NCI-H226 (cell line): ENCODE measurements around the gene SENP8.

ENCODE experiments used
- DNase-seq: peaks from one replicate; pipeline ENCODE4 v3.0.0-alpha.2; 2015

Gene SENP8

DNA sequence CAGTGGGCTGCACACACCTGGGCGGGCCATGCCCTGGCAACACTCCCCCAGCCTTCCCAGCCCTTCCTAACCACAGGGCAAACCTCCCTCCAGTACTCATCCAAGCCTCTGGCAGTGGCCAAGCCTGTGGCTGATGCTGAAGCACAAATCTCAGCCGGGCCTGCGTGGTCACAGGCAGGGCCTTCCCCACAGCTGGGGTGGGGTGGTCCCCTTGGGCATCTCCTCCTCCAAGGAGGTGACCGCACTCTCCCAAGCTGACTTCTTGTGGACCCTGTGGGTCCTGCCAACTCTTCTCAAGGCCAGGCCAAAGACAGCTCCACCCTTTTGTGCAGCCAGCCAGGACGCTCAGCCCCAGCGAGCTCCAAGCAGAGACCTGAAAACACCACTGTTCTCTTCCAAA is 58.0 kb downstream of the SENP8 start:
- no peak for DNase-seq

DNA sequence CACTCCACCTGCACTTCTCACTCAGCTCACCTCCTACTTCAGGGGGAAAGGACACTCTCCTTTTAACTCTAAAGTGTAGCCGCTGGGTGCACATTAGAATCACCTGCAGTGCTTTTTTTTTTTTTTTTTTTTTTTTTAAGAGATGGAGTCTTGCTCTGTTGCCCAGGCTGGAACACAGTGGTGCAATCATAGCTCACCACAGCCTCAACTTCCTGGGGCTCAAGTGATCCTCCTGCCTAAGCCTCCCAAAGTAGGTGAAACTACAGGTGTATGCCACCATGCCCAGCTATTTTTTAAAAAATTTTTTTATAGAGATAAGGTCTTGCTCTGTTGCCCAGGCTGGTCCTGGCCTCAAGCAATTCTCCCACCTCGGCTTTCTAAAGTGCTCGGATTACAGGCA is 58.5 kb downstream of the SENP8 start:
- no peak for DNase-seq

DNA sequence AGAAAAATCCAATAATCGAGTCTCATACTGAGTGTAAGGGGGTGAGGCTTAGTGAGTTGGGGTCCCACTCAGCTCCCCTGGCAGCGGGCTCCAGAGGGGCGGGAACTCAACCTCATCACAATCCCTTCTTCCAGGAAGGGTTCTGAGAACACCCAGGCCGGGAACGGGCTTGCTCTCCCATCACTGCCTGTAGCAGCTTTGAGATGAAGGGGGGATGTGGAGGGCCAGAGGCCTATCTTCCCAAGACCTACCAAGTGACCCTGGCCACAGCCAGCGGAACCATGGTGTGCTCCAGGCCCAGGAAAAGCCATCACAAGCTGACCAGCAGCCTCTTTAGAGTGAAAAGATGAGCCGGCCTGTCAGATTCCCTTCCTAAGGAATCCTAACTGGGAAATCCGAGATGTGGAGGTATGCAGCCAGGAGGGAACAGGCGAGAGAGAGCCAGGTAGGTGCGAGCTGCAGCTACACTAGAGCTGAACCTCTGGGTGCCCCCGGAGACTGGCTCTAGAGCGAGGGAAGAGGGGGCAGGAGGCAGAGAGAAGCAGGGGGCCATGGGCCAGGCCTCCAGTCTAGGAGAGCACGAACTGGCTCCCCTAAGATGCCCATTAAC is 60.9 kb downstream of the SENP8 start:
- DNase-seq, result no peak

DNA sequence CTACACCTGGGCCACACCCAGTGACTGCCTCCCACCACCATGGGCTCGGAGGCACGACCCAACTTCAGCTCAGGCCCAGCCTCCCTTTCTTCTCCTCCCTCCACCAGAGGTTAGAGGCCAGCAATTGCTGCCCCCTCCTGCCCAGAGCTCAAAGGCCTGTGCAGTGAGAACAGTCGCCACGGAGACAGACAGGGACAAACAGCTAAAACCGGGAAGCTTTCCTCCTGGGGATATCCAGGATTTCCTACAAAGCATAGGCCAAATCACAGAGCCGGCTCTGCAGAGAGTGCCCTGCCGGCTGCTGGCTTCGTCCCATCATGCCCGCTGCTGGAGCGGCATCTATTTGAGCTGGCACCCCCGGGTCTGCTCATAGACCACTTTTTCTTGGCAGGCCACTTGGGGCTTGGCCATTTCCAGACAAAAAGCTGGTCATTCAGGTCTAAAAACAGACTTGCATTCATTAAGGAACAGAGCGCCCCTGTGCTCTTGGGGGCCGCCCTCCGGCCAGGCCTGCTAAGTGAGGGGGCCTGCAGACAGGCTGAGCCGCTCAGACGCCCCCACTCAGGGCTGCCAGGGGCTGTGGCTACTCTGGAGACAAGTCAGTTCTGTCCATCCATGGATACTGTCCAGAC is 61.9 kb downstream of the SENP8 start:
- DNase-seq, result peak; percentile 26

DNA sequence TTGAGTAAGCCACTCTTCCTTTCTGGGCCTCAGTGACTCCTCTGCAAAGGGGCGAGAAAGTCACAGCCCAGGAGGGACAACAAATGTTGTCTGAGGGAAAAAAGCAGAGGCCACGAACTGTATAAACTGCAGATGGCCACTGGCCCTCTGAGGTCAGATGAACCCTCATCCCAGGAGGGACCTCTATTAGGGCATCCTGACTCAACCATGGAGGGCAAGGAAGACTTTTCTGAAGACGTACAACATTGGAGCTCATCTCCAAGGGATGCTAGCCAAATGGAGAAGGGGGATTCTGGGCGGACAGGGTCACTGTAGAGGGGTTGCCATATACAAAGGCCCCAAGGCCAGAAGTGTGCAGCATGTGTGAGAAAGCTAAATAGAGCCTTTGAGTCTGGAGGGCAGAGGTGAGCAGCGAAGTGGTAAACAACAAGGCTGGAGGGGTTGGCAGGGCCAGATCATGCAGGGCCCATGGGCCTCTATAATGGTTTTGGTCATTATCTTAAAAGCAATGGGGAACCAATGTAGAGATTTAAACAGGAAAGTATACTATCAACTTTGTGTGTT is 62.6 kb downstream of the SENP8 start:
- no peak for DNase-seq

DNA sequence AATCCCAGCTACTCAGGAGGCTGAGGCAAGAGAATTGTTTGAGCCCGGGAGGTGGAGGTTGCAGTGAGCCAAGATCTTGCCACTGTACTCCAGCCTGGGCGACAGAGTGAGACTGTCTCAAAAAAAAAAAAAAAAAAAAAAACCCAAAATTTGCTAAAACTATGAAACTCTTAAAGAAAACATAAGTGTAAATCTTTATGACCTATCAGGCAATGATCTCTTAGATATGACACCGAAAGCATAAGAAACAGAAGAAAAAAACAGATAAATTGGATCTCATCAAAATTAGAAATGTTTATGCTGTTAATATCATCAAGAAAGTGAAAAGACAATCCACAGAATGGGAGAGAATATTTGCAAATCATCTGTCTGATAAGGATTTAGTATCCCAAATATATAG is 64.0 kb downstream of the SENP8 start:
- no peak for DNase-seq

DNA sequence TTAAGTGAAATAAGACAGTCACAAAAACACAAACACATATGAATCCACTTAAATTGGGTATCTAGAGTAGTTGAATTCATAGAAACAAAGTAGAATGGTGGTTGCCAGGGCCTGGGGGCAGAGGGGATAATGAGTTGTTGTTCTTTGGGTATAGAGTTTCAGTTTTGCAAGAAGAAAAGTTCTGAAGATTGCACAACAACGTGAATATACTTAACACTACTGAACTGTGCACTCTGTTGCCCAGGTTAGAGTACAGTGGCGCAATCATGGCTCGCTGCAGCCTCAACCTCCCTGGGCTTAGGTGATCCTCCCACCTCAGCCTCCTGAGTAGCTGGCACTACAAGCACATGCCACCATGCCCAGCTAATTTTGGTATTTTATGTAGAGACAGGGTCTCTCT is 64.5 kb downstream of the SENP8 start:
- no peak for DNase-seq

DNA sequence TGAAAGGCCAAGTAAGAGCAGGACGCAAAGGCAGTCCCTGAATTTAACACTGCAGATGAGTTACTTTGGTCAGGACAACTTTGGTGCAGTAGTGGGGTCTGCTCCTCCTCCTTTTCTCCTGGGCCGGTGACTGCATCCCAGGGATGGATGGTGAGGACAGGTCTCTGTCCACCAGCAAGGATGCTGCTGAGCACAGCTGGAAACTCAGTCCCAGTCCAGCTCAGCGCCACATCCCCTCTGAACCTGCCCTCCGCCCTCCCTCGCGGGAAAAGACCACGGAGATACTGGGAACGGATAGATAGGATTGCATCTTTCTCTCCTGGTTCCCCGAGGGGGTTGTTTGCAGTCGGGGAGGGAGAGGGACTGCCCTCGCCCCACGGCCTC is 65.6 kb downstream of the SENP8 start:
- no peak for DNase-seq

DNA sequence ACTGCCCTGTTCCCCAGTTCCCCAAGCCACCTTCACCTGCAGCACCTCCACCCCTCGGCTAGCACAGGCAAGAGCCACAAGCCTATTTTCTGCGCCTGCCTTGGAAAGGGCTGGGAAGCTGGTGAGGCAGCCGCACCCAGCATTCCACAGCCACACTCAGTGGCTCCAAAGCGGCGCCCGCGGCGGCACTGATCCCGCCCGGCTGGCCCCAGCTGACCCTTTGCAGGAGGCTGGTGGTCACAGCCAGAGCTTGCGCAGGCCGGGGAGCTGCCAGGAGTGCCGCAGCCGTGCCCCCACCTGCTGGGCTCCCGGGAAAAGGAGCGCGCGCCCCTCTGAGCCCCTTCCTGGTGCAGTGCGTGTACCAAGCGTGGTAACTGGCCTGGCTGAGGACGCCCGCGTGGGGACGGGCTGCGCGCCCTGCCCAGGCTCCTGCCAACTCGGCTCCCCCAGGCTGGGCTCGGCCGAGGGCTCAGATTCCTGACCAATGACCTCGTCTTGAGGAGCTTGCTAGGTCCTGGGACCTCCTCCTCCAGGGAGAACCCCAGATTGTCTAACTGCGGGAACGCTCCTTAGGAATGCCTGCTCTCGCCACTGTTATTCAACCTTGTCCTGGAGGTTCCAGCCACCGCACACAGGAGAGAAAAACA is 66.1 kb downstream of the SENP8 start:
- peak; percentile 83 for DNase-seq

DNA sequence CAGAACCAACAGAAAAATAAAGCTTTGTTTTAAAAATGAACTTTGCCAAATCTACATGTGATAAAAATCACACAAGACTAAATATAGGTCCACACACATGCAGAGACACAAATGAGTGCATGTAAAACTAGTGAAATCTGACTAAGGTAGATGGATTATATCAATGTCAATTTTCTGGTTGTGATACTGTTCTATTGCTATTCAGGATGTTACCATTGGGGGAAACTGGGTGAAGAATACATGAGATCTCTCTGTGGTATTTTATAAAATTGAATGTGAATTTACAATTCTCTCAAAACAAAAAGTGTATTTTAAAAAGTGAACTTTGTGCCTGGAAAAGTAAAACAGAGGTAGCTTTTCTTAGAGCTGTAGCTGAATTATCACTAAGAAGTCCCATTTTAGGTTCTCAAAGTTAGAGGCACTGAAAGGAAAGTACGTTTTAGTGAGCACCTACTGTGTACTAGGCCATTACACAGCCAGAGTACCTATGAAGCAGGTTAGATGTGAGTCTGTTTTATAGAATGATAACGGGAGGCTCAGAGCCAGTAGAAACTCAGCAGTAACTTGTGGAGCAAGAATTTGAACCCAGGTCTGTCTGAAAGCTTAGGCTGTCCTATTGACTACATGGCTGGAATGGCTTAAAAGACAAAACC is 71.2 kb downstream of the SENP8 start:
- DNase-seq, result no peak

DNA sequence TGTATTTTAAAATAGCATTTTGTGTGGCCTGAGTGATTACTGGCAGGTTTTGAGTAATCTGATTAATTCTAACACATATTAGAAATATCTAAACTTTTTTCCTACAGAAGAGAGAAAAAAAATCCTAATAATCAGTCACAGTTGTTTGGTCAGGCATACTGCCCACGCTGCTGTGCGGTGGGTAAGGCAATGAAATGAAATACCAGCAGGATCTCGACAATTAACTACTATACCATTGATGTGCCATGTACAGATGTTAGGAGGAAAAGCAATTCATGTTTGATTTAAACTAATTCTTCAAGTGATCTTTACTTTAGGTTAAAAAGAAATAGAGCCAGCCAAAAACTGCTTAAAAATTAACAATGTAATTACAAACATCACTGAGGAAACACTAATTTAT is 74.2 kb downstream of the SENP8 start:
- no peak for DNase-seq
